ENCODE results near the gene PHIP. TPM values are rescaled to one million over a fixed set of nuclear protein-coding genes. Genes with fewer than 3 reads are reported as not detected.
A peak's percentile ranks its signal among the peaks of the same experiment; 100 is the strongest.

Gene PHIP
- total RNA-seq, 1 donor from 2014 or later = 44.6 TPM

GRCh38 chr6:79076782-79077641, 1.0 kb downstream of the PHIP start:
- Mint-ChIP-seq H3K4me1 (ENCODE audit: unreplicated experiment) (peaks cover 30% of the 10 kb centered on the region), H3K27ac (peak overlapping the region; percentile 88), H3K9me3 (no peaks in the 10 kb centered on the region), H3K27me3 (peaks cover 4% of the 10 kb centered on the region), H3K36me3 (peaks cover 8% of the 10 kb centered on the region), H3K4me3 (peak overlapping the region; percentile 97)
- peak; percentile 92 for DNase-seq (ENCODE audit: extremely low spot score, unreplicated experiment)
- TF ChIP-seq CTCF (conservative IDR thresholded peaks at IDR 0.05) = no peak

- Mint-ChIP-seq H3K4me1 (ENCODE audit: unreplicated experiment) (peaks cover 32% of the 10 kb centered on the region), H3K36me3 (peaks cover 9% of the 10 kb centered on the region), H3K27ac (peak overlapping the region; percentile 88), H3K27me3 (peaks cover 4% of the 10 kb centered on the region), H3K9me3 (no peaks in the 10 kb centered on the region), H3K4me3 (peak overlapping the region; percentile 97)
- DNase-seq (ENCODE audit: extremely low spot score, unreplicated experiment) = no peak
- no peak for TF ChIP-seq CTCF (conservative IDR thresholded peaks at IDR 0.05)
These were observed 1.9 kb downstream of the PHIP start for GRCh38 chr6:79076160-79076559.

- no peaks in the 10 kb centered on the region for H3K9me3 Mint-ChIP-seq
- peaks cover 4% of the 10 kb centered on the region for H3K27me3 Mint-ChIP-seq
- no peak for TF ChIP-seq CTCF (conservative IDR thresholded peaks at IDR 0.05)
- H3K27ac Mint-ChIP-seq = no peak overlapping the region
- H3K4me1 Mint-ChIP-seq (ENCODE audit: unreplicated experiment) = peaks cover 37% of the 10 kb centered on the region
- H3K36me3 Mint-ChIP-seq = peaks cover 15% of the 10 kb centered on the region
- H3K4me3 Mint-ChIP-seq = peak overlapping the region; percentile 46
- no peak for DNase-seq (ENCODE audit: extremely low spot score, unreplicated experiment)
These were observed 4.2 kb downstream of the PHIP start for GRCh38 chr6:79073888-79074287.

- H3K4me1 Mint-ChIP-seq (ENCODE audit: unreplicated experiment) = peaks cover 39% of the 10 kb centered on the region
- H3K9me3 Mint-ChIP-seq = no peaks in the 10 kb centered on the region
- no peak overlapping the region for H3K4me3 Mint-ChIP-seq
- no peak for DNase-seq (ENCODE audit: extremely low spot score, unreplicated experiment)
- no peaks in the 10 kb centered on the region for H3K27me3 Mint-ChIP-seq
- H3K36me3 Mint-ChIP-seq = peaks cover 16% of the 10 kb centered on the region
- no peak overlapping the region for H3K27ac Mint-ChIP-seq
- no peak for TF ChIP-seq CTCF (conservative IDR thresholded peaks at IDR 0.05)
These were observed 5.3 kb downstream of the PHIP start for GRCh38 chr6:79072640-79073181.

- TF ChIP-seq CTCF (conservative IDR thresholded peaks at IDR 0.05) = no peak
- H3K4me1 Mint-ChIP-seq (ENCODE audit: unreplicated experiment) = peaks cover 42% of the 10 kb centered on the region
- H3K4me3 Mint-ChIP-seq = no peak overlapping the region
- peaks cover 20% of the 10 kb centered on the region for H3K36me3 Mint-ChIP-seq
- H3K27ac Mint-ChIP-seq = no peak overlapping the region
- no peaks in the 10 kb centered on the region for H3K27me3 Mint-ChIP-seq
- no peak for DNase-seq (ENCODE audit: extremely low spot score, unreplicated experiment)
- no peaks in the 10 kb centered on the region for H3K9me3 Mint-ChIP-seq
These were observed 6.5 kb downstream of the PHIP start for GRCh38 chr6:79071547-79071946.
